Spleen (tissue), 11 donors: ENCODE results near the gene OR6B3. TPM values are rescaled to one million over a fixed set of nuclear protein-coding genes. Genes with fewer than 3 reads are reported as not detected.

Experiments used
- DNase-seq: peaks from one replicate; pipeline ENCODE4 v3.0.0-alpha.2; 2020
- H3K27ac ChIP-seq, 8 donors: fragments of 200-600 bp; sonication (generic) in 7 of 8; 1 replicate in 4 of 8; 2 replicates in 4 of 8; pipeline versions ENCODE4 v1.5.0 to v1.8.0; 2016 to 2021; ENCODE audit warnings: inconsistent platforms in 4 of 8, mild to moderate bottlenecking in 4 of 8, moderate library complexity in 1 of 8
- H3K27me3 ChIP-seq, 7 donors: fragments of 200-600 bp; sonication (generic) in 6 of 7; replicated peaks in 1 of 7; 1 replicate in 4 of 7; 2 replicates in 3 of 7; pipeline versions ENCODE4 v1.5.0 to v1.8.0; 2016 to 2021; ENCODE audit warnings: inconsistent platforms in 3 of 7, mild to moderate bottlenecking in 1 of 7
- H3K36me3 ChIP-seq, 6 donors: fragments of 200-600 bp; sonication (generic) in 5 of 6; 1 replicate in 4 of 6; 2 replicates in 2 of 6; pipeline versions ENCODE4 v1.5.0 to v1.8.0; 2016 to 2021; ENCODE audit warnings: inconsistent platforms in 2 of 6
- H3K4me1 ChIP-seq, 6 donors: fragments of 200-600 bp; sonication (generic) in 5 of 6; 1 replicate in 3 of 6; 2 replicates in 3 of 6; pipeline versions ENCODE4 v1.5.0 to v1.8.0; 2016 to 2021; ENCODE audit warnings: inconsistent platforms in 3 of 6
- H3K4me3 ChIP-seq, 8 donors: fragments of 200-600 bp; sonication (generic) in 7 of 8; 1 replicate in 4 of 8; 2 replicates in 4 of 8; pipeline versions ENCODE4 v1.5.0 to v1.8.0; 2016 to 2021; ENCODE audit warnings: inconsistent platforms in 4 of 8, mild to moderate bottlenecking in 4 of 8, moderate library complexity in 2 of 8
- H3K9me3 ChIP-seq, 8 donors: fragments of 200-600 bp; sonication (generic) in 7 of 8; 1 replicate in 4 of 8; 2 replicates in 4 of 8; pipeline versions ENCODE4 v1.5.0 to v1.8.0; 2016 to 2021; ENCODE audit warnings: inconsistent platforms in 4 of 8
- CTCF ChIP-seq, 11 experiments: fragments of 200-600 bp in 7 of 11; fragments of 450-650 bp in 4 of 11; sonication (generic) in 4 of 11; IDR thresholded peaks in 8 of 11; conservative IDR thresholded peaks in 3 of 11; 1 replicate in 7 of 11; 2 replicates in 4 of 11; pipeline versions ENCODE4 v1.4.0 to v1.8.0; 2016 to 2021; ENCODE audit warnings: antibody characterized with exemption in 11 of 11, inconsistent platforms in 4 of 11, mild to moderate bottlenecking in 1 of 11
- POLR2A ChIP-seq, 3 donors: fragments of 450-650 bp; IDR thresholded peaks; one replicate each; pipeline ENCODE4 v1.5.1; 2017; ENCODE audit warnings: antibody characterized with exemption in 3 of 3, mild to moderate bottlenecking in 1 of 3
- POLR2AphosphoS5 ChIP-seq, 3 donors: sonication (generic); formaldehyde crosslinking; IDR thresholded peaks; one replicate each; pipeline ENCODE4 v1.5.1; 2017; ENCODE audit warnings: antibody characterized with exemption in 3 of 3
- WGBS, 5 donors: extraction: QIAGEN DNeasy Blood & Tissue Kit in 3 of 5; methylation state at CpG; one replicate each; pipeline versions ENCODE4 v1.1.5 to v1.1.7; 2013 to 2018; 5-methylcytosine and 5-hydroxymethylcytosine counted together
- intact Hi-C: fragments of 100-400 bp; cut with DNase I; formaldehyde crosslinking; loops from one replicate; pipeline ENCODE4 v1.15.0; 2023; ENCODE audit warnings: low total_unique reads
- polyA plus RNA-seq, 3 donors: library from polyadenylated mRNA; stranded (reverse); fragments of 200-250 nt; gene quantifications; one replicate each; pipeline ENCODE4 v1.2.1, GENCODE V29; 2013
- total RNA-seq, 7 donors: library from RNA; depleted of rRNA in 3 of 7; stranded (reverse); fragments of >200 nt in 3 of 7; fragmentation: NEBNext Ultra II Directional in 4 of 7; extraction: Animal tissue kit (Norgen Biotek cat#: 25700) in 4 of 7; gene quantifications; one replicate each; pipeline versions ENCODE4 v1.1.0 to v1.2.1, GENCODE V29; 2016 to 2021
- donor health status: healthy with polysubstance abuse.
- donor health status: DM: no; HTN: no; CAD: no; lungs with moderate emphysema.
- donor health status: DM: no; HTN: no; CAD: no.
- donor health status: Bipolar disorder and iron deficiency.
- donor health status: healthy.
- donor health status: DM: no; HTN: no; CAD: no.
- donor health status: DM: yes; HTN: yes; CAD: no.

Gene OR6B3
- total and polyA plus RNA-seq, 10 donors, result not detected

GRCh38 chr2:240002983-240003382 is 50.3 kb downstream of the OR6B3 start:
- intact Hi-C loops, result no loop called here
- no peaks in the 10 kb centered on the region for H3K4me1 ChIP-seq
- peaks cover 4 to 100% (median 94%) of the 10 kb centered on the region in 6 donors for H3K36me3 ChIP-seq
- no peaks in the 10 kb centered on the region for H3K9me3 ChIP-seq
- WGBS, 5 donors, result 78 to 91% (median 82%) methylated on average over 7 of the region's 7 CpGs
- no peaks in the 10 kb centered on the region for H3K27me3 ChIP-seq
- no peak for DNase-seq
- no peak overlapping the region for H3K4me3 ChIP-seq
- TF ChIP-seq POLR2A (IDR thresholded peaks at IDR 0.05) (no peak), POLR2AphosphoS5 (IDR thresholded peaks at IDR 0.05) (no peak), CTCF (IDR thresholded peaks at IDR 0.05 in 8 of 11, conservative IDR thresholded peaks at IDR 0.05 in 3 of 11) (no peak)
- H3K27ac ChIP-seq, result no peak overlapping the region

GRCh38 chr2:240000671-240001070 is 52.6 kb downstream of the OR6B3 start:
- no peaks in the 10 kb centered on the region for H3K27me3 ChIP-seq
- no peak for DNase-seq
- 92 to 98% (median 94%) methylated on average over 11 of the region's 11 CpGs for WGBS, 5 donors
- no peaks in the 10 kb centered on the region for H3K9me3 ChIP-seq
- H3K4me1 ChIP-seq, result no peaks in the 10 kb centered on the region
- intact Hi-C loops, result no loop called here
- peaks cover 4 to 99% (median 78%) of the 10 kb centered on the region in 6 donors for H3K36me3 ChIP-seq
- no peak overlapping the region for H3K4me3 ChIP-seq
- no peak overlapping the region for H3K27ac ChIP-seq
- TF ChIP-seq POLR2AphosphoS5 (IDR thresholded peaks at IDR 0.05), result no peak
- no peak for TF ChIP-seq CTCF (IDR thresholded peaks at IDR 0.05 in 8 of 11, conservative IDR thresholded peaks at IDR 0.05 in 3 of 11)
- no peak for TF ChIP-seq POLR2A (IDR thresholded peaks at IDR 0.05)

GRCh38 chr2:239997686-239998409 is 55.5 kb downstream of the OR6B3 start:
- TF ChIP-seq POLR2AphosphoS5 (IDR thresholded peaks at IDR 0.05) (no peak), CTCF (IDR thresholded peaks at IDR 0.05 in 8 of 11, conservative IDR thresholded peaks at IDR 0.05 in 3 of 11) (no peak), POLR2A (IDR thresholded peaks at IDR 0.05) (no peak)
- intact Hi-C loops, result loop anchor here (10.0 kb wide), 1 partner anchor 963 kb away; no protein-coding TSS in a partner anchor
- no peak overlapping the region for H3K4me3 ChIP-seq

More at GRCh38 chr2:239997686-239998409, 55.5 kb downstream of the OR6B3 start:
- no peaks in the 10 kb centered on the region for H3K27me3 ChIP-seq
- no peaks in the 10 kb centered on the region for H3K4me1 ChIP-seq
- WGBS, 5 donors, result 87 to 93% (median 90%) methylated on average over 9 of the region's 9 CpGs
- H3K36me3 ChIP-seq, result peaks cover 4 to 96% (median 55%) of the 10 kb centered on the region in 6 donors
- H3K27ac ChIP-seq, result no peak overlapping the region
- no peak for DNase-seq
- no peaks in the 10 kb centered on the region for H3K9me3 ChIP-seq

Other genes starting within 250 kb of the OR6B3 start
- 100 to 1,000 TPM in 3 of 7 donors, 10 to 100 TPM in 4; 66.2 to 113 (median 95.1) TPM for gene NDUFA10, start 28.2 kb downstream of the OR6B3 start, total RNA-seq
- 10 to 100 TPM; 61.4 to 94.1 (median 62.9) TPM for gene NDUFA10, start 28.2 kb downstream of the OR6B3 start, polyA plus RNA-seq
- not detected for gene OR6B2, start 23.1 kb downstream of the OR6B3 start, total RNA-seq
- not detected for gene OR6B2, start 23.1 kb downstream of the OR6B3 start, polyA plus RNA-seq
- gene COPS9, start 82.8 kb upstream of the OR6B3 start, total RNA-seq, result 100 to 1,000 TPM in 2 of 7 donors, 10 to 100 TPM in 5; 74.7 to 154 (median 85.7) TPM
- 100 to 1,000 TPM; 273 to 441 (median 321) TPM for gene COPS9, start 82.8 kb upstream of the OR6B3 start, polyA plus RNA-seq
- not detected for gene OTOS, start 87.1 kb upstream of the OR6B3 start, total RNA-seq
- not detected for gene OTOS, start 87.1 kb upstream of the OR6B3 start, polyA plus RNA-seq